ENCODE measurements around the gene RGL2. TPM values are rescaled to one million over a fixed set of nuclear protein-coding genes. Genes with fewer than 3 reads are reported as not detected.

Gene RGL2
- polyA plus RNA-seq, 10 donors: 41.7 to 62.5 (median 53.7) TPM

DNA sequence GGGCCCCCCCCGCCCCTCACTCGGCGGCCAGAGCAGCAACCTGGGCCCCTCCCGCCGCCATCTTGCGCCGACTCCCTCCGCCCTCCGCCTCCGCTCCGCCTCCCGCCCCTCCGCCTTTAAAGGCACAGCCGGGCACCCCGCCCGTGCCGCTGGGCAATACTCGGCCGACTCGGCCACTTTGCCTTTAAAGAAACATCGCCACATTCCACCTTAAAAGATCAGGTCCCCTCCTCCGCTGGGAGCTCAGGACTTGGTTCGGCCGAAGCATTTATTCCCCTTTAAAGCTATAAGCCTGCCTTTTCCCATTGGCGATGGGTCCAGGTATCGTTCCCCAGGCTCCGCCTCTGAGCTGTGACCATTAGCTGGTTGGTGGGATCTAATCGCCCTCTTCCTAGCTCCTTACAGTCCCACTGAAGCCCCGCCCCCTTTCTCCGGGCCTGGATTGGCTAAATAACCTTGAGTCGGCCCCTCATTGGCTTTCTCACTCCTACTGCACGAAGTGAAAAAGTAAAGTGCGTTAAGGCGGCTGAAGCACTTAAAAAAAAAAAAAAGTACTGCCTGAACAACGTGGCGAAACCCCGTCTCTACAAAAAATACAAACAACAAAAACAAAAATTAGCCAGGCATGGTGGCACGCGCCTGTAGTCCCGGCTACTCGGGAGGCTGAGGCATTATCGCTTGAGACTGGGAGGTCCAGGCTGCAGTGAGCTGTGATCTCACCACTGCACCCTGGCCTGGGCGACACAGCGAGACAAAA, 19.1 kb upstream of the RGL2 start, which contains the start of gene ZBTB22:
TSS of gene ZBTB22 (minus strand) at position 76 of the 757 bp plus-strand sequence. CDS start 828 bp downstream, outside the sequence.
- peak; percentile 98 to 99 (median 99) for DNase-seq

DNA sequence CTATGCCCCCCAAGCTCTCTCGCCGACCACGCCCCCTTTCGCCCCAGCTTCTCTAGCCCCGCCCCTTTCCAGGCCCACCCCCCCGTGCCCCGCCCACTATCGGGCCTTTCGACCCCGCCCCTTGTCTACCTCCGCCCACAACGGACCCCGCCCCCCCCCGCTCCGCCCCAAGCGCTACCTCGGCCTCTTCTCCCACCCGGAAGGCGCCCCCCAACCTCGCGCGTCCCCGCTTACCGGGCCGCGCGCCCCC, 18.6 kb upstream of the RGL2 start:
- DNase-seq: no peak

GRCh38 chr6:33316603-33317418, 18.1 kb upstream of the RGL2 start:
- no peak for DNase-seq

DNA sequence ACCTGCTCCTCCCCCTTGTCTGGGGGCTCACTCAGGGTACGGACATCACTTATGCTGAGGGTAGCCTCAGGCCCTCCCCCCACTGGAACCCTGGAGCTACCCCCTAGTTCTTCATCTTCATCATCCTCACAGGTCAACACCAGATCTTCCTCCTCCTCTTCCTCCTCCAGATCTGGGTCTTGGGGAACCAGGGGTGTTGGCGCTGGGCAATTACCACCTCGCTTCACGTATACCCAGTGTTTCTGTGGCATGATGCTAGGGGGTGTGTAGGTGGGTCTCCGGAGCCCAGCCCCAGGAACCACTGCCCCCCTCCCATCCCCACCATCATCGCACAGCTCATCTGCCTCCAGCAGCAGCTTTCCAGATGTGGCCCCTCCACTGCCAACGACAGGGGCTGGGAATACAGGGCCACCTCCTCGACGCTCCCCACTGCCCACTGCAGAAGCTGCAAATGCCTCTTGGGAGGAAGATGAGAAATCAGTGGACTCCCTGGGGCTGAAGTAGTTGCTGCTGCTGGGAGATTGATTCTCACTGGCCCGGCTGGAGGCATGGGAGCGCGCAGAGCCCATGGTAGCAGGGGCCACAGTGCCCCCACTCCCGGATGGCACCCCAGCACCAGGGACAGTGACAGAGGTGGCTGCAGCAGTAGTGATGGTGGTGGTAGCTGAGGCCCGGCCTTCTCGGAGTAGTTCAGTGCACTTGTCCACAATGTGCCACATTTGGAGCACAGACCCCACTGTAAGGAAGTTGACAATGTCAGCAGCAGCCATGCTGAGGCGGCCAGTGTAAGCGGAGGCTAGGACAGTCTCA, 17.3 kb upstream of the RGL2 start:
- DNase-seq: no peak

GRCh38 chr6:33314943-33315792, 16.4 kb upstream of the RGL2 start:
- peak in 1 of 3 donors; percentile 64 for DNase-seq

DNA sequence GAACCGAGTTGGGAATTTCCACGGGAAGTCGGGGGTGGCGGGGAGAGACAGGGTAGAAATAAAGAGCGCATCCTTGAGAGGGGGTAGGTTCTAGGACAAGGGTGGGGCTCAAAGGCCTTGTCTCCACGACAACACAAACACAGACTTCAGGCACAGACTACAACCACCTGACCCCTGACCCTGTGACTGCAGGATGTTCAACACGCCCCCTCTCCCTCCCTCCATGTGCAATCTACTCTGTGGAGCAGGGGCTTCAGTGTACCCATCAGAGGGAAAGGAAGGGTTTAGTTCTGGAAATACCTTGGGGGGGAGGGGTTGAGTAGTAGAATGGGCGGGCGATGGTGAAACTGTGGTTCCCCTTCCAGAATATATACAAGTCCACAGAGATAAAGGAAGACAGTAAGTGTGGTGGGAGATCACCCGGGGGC, 15.8 kb upstream of the RGL2 start:
- DNase-seq: peak; percentile 68 to 90 (median 77)

- peak in 2 of 3 donors; percentile 77 to 93 for DNase-seq
Observed at GRCh38 chr6:33313709-33314514, 15.2 kb upstream of the RGL2 start, which contains the start of gene TAPBP. Gene TAPBP (minus strand): TSS chr6:33314078. CDS start chr6:33314041, 37 bp downstream.

DNA sequence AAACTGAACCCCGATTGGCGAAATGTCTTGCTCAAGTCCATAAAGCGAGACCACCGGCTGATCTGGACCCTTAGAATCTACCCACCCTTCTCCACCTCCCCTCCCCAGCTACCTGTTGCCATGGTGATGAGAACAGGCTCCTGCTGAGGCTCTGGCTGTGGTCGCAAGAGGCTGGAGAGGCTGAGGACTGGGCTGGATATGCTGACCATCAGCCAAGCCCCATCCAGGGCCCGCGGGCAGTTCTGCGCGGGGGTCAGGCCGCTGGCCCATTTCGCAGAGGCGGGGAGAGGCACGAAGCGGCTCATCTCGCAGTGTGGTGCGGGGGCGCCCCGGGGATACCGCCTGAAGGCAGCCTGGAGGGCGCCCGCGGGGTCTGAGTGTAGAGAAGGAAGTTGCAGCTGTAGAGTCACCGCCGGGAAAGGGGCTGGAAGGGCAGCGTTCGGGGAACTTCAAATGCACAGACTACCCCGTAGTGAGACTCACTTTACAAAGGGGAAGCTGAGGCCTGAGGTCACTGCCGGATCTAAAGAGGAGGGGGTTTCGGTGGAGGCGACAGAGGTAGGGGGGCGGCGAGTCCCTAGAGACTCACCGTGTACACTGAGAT, 14.5 kb upstream of the RGL2 start:
- DNase-seq: peak in 2 of 3 donors; percentile 58 to 85

GRCh38 chr6:33312361-33313104, 13.8 kb upstream of the RGL2 start:
- peak in 2 of 3 donors; percentile 48 to 66 for DNase-seq

GRCh38 chr6:33306356-33306755, 7.6 kb upstream of the RGL2 start:
- DNase-seq: no peak

- no peak for DNase-seq
Observed at GRCh38 chr6:33305052-33305451, 6.3 kb upstream of the RGL2 start.

DNA sequence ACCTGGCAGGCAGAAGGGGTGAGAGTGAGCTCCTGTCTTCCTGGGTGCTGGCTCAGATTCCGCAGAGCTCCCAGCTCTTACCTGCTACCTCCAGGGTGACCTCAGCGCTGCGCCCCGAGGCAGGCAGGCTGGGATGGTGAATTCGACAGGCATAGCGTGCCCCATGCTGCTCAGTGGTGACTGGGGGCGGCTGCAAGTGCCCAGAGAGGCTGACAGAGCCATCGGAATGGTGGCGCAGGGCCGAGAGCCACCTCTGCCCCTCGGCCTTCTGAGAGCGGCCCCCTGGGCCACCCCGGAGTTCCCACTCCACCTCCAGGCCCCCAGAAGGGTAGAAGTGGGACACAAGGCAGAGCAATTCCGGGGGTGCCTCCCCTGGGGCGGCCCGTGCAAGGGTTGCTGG, 5.5 kb upstream of the RGL2 start:
- no peak for DNase-seq

- no peak for DNase-seq
Observed at GRCh38 chr6:33301877-33302276, 3.1 kb upstream of the RGL2 start.

DNA sequence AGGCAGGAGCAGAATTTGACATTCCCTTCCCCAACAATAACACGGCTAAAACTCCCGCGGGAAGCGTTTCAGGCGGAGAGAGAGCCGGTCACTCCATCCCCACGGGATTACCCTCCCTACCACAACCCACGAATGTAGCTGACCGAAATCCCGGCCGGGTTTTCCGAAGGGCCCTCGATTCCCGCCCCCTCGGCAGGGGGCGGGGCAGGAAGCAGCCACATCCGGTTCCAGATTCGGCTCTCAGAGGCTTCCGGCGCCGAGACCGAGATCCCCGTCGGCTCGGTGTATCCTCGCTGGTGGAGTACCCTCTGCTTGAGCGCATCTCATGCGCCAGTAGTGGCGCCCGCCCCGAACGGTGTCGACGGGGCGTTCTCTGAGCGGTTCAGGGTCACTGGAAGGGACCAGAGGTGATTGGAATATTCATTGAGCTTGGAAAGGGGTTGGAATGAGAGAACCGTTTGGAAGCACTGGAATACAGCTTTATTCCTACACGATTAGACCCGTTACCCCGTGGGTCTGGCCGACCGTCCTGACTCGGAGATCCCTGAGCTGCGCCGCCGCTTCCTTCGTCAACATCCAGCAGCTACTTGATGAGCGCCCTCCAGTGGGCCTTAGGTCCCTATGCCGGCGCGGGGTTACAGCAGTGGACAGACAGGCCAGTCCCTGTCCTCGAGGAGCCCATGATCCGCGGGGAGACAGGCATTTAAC, 649 bp upstream of the RGL2 start:
- peak; percentile 94 to 97 (median 95) for DNase-seq

DNA sequence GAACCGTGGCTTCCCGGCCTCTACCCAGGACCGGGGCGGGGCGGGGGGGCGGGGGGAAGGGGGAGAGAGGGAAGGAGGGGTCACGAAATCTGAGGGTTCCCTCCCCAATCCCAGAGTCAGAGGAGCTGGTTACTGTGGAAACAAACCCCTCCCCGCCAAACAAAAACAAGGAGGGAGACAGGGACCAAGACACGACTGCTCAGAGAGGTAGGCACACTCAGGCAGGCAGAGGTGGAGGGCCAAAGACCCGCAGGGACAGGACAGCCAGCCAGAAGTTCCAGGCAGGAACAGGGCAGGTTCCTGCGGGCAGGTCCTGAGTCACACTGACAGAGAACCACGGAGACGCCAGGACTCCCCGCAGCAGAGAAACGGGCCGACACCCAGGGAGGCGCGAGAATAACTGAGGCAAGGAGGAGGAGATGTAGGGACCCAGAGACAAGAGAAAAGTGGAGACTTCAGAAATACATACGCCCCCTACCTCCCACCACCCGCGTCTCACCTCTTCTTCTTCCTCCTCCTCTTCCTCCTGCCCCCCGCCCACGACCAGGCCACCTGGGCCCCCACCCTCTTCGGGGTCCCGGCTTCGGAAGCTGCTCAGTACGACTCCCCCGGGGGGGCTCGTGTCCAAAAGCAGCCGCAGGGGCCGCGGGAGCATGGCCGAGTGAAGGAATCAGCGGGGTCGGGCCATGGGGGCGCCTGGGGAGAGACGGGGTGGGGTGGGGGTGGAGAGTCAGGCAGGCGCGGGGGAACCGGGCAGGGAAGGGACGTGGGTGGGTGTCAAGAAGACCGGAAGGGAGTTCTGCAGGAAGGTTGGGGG, 578 bp downstream of the RGL2 start:
- peak; percentile 79 to 94 (median 87) for DNase-seq

DNA sequence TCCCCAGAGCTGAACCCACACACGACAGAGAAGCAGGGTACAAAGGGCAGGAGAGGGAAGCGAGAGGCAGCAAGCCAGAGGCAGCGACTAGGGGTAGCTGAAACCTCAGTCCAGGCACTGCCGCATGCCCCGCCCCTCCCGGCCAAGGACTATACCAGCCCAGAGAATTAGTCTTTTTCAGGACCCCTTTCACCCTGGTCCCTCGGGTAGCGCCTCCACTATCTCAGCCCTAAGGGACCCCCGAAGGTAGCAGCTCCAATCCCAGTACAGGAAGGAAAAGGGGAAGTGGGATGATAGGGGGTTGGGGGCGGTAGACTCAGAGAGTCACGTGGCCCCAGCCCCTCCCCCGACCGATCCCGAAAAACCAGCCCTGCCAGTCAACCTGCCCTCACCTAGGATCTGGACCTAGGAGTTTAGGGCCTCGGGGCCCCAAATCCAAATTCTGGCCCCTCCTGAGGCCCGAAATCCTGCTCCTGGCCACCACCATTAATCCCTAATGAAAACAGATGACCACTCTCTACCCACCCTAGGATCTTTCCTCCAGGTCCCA, 1.3 kb downstream of the RGL2 start:
- DNase-seq: no peak

DNA sequence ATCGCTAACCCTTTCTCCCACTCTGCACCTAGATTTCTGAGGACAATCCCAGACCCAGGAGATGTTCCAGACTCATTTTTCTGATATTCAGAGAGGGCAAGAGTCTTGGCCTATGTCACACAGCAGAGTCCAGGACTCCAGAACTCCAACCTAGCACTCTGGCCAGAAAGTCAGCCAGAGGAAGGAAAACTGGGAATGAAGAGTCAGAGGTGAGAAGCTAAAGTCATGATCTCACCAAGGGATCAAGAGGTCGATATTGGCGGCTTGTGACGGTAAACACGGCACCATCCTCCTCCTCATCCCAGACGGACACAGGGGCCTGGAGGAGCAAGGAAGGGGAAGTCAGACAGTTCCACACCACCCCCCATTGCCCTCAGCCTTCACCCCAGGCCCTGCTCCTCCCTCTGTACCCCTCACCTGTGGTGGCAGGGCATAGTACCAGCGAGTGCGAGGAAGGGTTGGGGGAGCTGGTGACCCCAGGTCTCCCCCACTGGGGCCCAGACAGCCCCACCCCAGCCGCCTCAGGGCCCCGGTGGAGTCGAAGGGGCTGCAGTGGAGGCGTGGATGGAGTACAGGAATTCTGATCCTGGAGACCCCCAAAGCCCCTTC, 1.8 kb downstream of the RGL2 start:
- no peak for DNase-seq

Measured in muscle of back (tissue), 11 donors.